T-helper 2 cell treated with Interferon-gamma antibody and Interleukin-4, amounts not matched to agents 5 μg/mL and 100 μg/mL, for 36 hours (primary cell): ENCODE measurements around the gene SULT1C4.

Experiments
- DNase-seq: peaks from one replicate; pipeline ENCODE4 v3.0.0; 2021; ENCODE audit warnings: low spot score
- H3K27ac Mint-ChIP-seq: one replicate; pipeline ENCODE4 v1.8.0; 2021; ENCODE audit warnings: mild to moderate bottlenecking, mixed read lengths
- H3K27me3 Mint-ChIP-seq: one replicate; pipeline ENCODE4 v1.8.0; 2021; ENCODE audit warnings: low read depth, mixed read lengths
- H3K36me3 Mint-ChIP-seq: one replicate; pipeline ENCODE4 v1.8.0; 2021; ENCODE audit warnings: low read depth, mixed read lengths
- H3K4me1 Mint-ChIP-seq: one replicate; pipeline ENCODE4 v1.8.0; 2021; ENCODE audit warnings: low read depth, mixed read lengths
- H3K4me3 Mint-ChIP-seq: one replicate; pipeline ENCODE4 v1.8.0; 2022; ENCODE audit warnings: mild to moderate bottlenecking, moderate library complexity, mixed read lengths
- H3K9me3 Mint-ChIP-seq: one replicate; pipeline ENCODE4 v1.8.0; 2021; ENCODE audit warnings: mixed read lengths

The SULT1C4 gene

DNA sequence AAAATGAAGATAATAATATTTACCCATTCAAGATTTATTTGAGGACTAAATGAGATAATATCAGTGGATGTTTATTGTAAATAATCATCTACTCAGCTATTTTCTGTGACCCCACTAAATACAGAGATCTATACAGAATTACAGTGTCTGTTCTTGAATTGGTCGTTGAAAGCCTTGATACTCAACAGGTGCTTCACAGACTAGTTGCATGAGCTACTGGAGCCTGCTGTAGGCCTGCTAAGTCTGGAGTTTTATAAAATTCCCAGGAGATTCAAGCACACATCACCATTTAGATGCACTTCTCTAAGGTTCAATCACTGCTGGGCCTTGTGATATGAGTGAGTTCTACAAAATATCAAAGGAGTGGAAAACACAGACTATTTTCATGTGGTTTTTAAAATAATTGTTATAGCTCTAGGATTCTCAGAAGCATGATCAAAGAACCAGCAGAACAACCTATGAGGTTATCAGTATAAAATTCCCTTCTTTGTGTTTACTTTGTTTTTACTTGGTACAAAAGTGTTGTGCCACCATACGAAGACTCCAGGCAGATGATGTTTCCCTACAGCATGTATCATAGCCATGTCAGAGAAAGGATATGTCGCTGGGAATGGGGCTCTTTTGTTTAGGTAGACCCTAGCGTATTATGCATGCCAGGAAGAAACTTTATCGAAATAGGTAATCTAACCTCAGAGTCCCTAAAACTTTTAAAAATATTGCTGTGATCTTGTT, 7.1 kb downstream of the SULT1C4 start:
- H3K9me3 Mint-ChIP-seq: no peaks in the 10 kb centered on the region
- H3K36me3 Mint-ChIP-seq: no peaks in the 10 kb centered on the region
- no peak for DNase-seq
- H3K27ac Mint-ChIP-seq: no peak overlapping the region
- no peaks in the 10 kb centered on the region for H3K4me1 Mint-ChIP-seq
- no peak overlapping the region for H3K4me3 Mint-ChIP-seq
- peaks cover 7% of the 10 kb centered on the region for H3K27me3 Mint-ChIP-seq

DNA sequence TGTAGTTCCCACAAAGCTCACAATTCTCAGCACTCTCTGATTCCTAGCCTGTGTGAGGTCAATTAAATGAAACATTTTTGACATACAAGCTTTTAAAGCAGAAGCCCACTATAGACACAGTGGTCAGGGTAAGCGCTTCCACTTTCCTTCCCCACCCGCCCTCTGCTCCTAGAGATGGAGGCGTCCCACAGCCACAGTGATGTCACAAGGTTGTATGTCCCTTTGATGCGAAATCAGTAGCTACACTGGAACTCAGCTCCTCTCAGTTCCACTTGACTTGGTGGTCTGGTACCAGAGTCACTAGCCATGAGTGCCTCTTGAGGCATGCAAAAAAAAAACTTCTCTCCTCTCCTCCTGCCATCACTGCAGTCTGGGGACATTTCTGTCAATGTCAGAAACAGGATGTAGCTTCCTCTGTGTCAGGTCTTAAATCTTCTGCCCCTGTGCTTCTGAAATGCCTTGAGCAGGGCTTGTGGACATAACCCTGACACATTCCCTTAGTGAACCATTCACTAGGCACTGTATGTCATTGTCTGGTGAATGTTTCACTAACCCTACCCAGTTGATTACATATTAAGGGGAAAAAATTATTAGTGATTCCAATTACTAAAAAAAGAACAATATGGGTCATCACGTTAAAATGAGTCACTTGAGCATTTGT, 7.8 kb downstream of the SULT1C4 start:
- Mint-ChIP-seq H3K9me3 (peaks cover 2% of the 10 kb centered on the region), H3K4me1 (no peaks in the 10 kb centered on the region), H3K36me3 (no peaks in the 10 kb centered on the region), H3K4me3 (no peak overlapping the region), H3K27me3 (peaks cover 7% of the 10 kb centered on the region), H3K27ac (no peak overlapping the region)
- no peak for DNase-seq

DNA sequence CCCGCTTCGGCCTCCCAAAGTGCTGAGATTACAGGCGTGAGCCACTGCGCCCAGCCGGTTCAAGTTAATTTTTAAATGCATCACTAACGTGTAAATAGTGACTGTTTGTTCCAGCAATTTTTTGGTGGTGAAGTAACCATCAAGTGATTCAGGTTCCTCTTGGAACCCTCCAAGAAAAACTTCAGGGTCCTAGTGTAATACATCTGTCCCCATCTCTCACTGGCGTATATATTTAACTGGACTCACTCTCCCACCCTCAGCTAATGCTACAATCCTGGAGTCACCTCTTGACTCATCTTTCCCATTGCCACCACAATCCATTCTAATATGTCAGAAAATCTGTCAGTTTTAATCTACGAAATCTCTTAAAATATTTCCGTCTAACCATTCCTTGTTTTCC, 10.3 kb downstream of the SULT1C4 start:
- Mint-ChIP-seq H3K36me3 (no peaks in the 10 kb centered on the region), H3K4me3 (no peak overlapping the region), H3K27me3 (peaks cover 5% of the 10 kb centered on the region), H3K27ac (no peak overlapping the region), H3K4me1 (no peaks in the 10 kb centered on the region), H3K9me3 (peaks cover 7% of the 10 kb centered on the region)
- DNase-seq: no peak

DNA sequence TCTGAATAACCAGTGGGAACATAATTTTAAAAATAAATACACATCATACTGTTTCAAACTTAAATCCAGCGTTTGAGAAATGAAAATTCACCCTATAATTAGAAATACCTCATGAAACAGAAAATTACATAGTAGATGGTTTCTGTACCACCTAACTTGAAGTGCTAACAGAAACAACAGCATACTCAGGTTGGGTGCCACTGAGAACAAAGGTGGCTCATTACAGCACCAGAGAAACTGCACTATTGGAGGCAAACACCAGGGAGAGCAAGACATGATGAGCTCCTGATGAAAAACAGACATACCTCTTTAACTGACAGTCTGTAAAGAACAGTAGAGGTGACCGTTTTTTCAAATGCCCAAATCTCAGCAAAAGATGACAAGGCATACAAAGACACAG, 12.6 kb downstream of the SULT1C4 start:
- DNase-seq: no peak
- H3K4me3 Mint-ChIP-seq: no peak overlapping the region
- peaks cover 10% of the 10 kb centered on the region for H3K9me3 Mint-ChIP-seq
- H3K27me3 Mint-ChIP-seq: peaks cover 3% of the 10 kb centered on the region
- no peaks in the 10 kb centered on the region for H3K4me1 Mint-ChIP-seq
- H3K36me3 Mint-ChIP-seq: no peaks in the 10 kb centered on the region
- no peak overlapping the region for H3K27ac Mint-ChIP-seq

DNA sequence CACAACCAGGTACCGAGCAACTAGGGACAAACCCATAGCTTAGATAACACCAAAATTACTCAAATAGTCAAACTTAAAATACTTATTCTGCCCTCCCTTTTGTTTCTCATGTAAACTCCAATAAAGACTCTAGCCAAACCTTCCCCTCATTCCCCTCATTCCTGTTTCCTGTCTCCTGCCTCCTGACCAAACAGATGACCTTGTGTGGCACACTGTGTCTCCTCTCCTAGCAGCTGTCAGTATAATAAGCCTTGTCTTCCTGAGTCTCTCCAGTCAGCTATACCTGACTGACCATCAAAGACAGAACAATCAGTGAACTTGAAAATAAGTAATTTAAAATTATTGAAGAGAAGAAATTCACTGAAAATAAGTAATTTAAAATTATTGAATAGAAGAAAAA, 14.3 kb downstream of the SULT1C4 start:
- no peak for DNase-seq
- H3K4me1 Mint-ChIP-seq: no peaks in the 10 kb centered on the region
- peaks cover 3% of the 10 kb centered on the region for H3K27me3 Mint-ChIP-seq
- H3K9me3 Mint-ChIP-seq: peaks cover 10% of the 10 kb centered on the region
- H3K36me3 Mint-ChIP-seq: no peaks in the 10 kb centered on the region
- no peak overlapping the region for H3K27ac Mint-ChIP-seq
- no peak overlapping the region for H3K4me3 Mint-ChIP-seq

DNA sequence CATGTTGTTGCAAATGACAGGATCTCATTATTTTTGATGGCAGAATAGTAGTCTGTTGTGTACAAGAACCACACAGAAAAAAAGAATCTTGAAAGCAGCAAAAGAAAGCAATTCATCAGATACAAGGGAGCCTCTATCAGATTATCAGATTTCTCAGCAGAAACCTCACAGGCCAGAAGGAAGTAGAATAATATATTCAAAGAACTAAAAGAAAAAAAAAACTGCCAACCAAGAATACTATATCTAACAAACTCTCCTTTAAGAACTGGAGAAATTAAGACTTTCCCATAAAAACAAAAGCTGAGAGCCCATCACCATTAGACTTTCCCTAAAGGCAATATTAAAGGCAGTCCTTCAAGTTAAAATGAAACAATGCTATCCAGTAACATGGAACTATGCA, 15.4 kb downstream of the SULT1C4 start:
- no peak overlapping the region for H3K4me3 Mint-ChIP-seq
- H3K36me3 Mint-ChIP-seq: no peaks in the 10 kb centered on the region
- peaks cover 3% of the 10 kb centered on the region for H3K27me3 Mint-ChIP-seq
- no peak overlapping the region for H3K27ac Mint-ChIP-seq
- peaks cover 13% of the 10 kb centered on the region for H3K9me3 Mint-ChIP-seq
- H3K4me1 Mint-ChIP-seq: no peaks in the 10 kb centered on the region
- no peak for DNase-seq

DNA sequence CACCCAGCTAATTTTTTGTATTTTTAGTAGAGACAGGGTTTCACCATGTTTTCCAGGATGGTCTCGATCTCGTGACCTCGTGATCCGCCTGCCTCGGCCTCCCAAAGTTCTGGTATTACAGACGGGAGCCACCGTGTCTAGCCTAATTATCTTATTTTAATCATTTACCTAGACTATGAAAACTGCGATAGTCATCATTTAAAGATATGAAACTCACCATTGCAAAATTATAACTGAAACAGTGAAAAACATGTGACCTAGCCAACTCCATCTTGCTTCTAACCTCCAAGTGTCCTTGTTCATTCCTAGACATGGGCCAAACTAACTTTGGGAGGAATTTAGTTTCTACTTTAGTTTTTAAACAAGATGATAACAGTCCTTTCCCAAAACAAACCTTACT, 17.4 kb downstream of the SULT1C4 start:
- H3K36me3 Mint-ChIP-seq: no peaks in the 10 kb centered on the region
- DNase-seq: no peak
- no peaks in the 10 kb centered on the region for H3K4me1 Mint-ChIP-seq
- peaks cover 22% of the 10 kb centered on the region for H3K9me3 Mint-ChIP-seq
- H3K4me3 Mint-ChIP-seq: no peak overlapping the region
- H3K27ac Mint-ChIP-seq: no peak overlapping the region
- H3K27me3 Mint-ChIP-seq: peaks cover 2% of the 10 kb centered on the region

DNA sequence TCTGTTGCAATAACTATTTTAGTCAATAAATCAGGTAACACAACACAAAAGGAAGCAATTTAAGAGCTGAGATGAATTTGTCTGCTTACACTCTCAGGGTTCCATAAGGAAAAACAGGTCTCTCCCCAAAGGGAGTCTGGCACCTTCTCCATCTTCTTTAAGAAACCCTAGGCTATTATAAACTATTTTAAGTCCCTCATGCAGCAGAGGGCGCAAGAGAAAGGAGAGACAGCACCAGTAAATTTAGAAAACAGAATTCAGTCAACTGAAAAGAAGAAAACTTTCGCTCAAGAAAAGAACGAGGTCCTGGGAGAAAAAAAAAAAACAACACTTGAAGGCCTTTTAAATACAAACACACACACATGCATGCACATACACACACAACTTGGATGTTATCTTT, 19.1 kb downstream of the SULT1C4 start:
- H3K4me3 Mint-ChIP-seq: no peak overlapping the region
- H3K9me3 Mint-ChIP-seq: peaks cover 23% of the 10 kb centered on the region
- DNase-seq: no peak
- H3K27me3 Mint-ChIP-seq: peaks cover 2% of the 10 kb centered on the region
- H3K36me3 Mint-ChIP-seq: no peaks in the 10 kb centered on the region
- no peaks in the 10 kb centered on the region for H3K4me1 Mint-ChIP-seq
- no peak overlapping the region for H3K27ac Mint-ChIP-seq

DNA sequence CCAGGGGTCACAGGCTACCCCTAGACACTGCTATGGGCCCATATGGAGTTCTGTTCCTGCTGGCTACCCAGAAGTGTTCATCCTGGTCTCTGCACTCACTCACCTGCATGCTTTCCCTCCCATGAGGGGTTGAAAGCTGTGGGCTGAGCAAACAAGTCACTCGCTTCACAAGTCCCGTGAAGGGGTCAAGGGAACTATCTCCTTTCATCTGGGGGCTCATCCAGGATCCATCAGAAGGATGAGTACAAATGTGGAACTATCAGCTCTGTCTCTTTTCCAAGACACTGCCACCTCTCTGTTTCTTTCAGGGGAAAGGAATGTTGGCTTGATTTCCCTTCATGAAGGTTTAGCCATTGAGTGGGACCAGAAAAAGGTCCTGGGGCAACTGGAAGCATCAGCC, 21.7 kb downstream of the SULT1C4 start:
- Mint-ChIP-seq H3K36me3 (no peaks in the 10 kb centered on the region), H3K27me3 (peaks cover under 1% of the 10 kb centered on the region), H3K27ac (no peak overlapping the region), H3K4me3 (no peak overlapping the region), H3K4me1 (no peaks in the 10 kb centered on the region), H3K9me3 (peaks cover 18% of the 10 kb centered on the region)
- DNase-seq: no peak

DNA sequence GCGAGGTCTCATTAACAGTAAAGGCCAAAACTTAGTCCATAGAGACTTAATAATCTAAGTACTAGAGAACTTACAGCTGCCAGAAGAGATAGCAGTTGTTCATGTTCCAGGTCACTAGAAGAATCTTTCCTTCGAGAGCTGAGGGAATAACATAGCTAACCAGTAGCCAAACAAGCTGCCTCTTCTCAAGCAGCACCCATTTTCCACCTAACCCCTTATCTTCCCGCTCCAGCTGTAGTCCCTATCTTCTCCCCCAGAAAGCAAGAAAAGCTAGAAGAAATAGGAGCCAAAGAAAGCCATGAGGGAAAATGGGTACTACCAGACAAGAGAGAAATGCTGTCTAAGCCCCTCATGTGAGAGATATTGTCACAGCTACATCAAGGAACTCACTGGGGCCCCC, 24.0 kb downstream of the SULT1C4 start:
- Mint-ChIP-seq H3K9me3 (peaks cover 33% of the 10 kb centered on the region), H3K27ac (no peak overlapping the region), H3K36me3 (no peaks in the 10 kb centered on the region), H3K4me1 (no peaks in the 10 kb centered on the region), H3K4me3 (no peak overlapping the region), H3K27me3 (peaks cover 4% of the 10 kb centered on the region)
- no peak for DNase-seq

DNA sequence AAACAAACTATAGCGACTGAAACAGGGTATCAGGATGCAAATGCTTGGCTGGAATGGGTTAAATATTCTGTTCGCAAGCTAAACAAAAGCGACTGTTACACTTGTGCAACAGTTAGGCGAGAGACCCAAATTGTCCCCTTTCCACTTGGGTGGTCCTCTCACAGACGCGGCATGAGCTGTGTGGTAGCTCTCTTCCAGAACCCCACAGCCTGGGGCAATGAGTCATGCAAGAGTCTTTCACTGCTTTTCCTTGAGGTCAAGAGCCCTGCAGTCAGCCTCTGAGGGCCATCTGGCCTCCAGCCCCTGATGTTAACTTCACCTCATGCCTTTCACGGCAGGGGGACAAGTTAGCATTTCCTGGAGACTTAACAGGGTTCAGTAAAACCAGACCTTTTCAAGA, 25.7 kb downstream of the SULT1C4 start:
- no peak overlapping the region for H3K4me3 Mint-ChIP-seq
- H3K36me3 Mint-ChIP-seq: no peaks in the 10 kb centered on the region
- no peak overlapping the region for H3K27ac Mint-ChIP-seq
- H3K27me3 Mint-ChIP-seq: peaks cover 4% of the 10 kb centered on the region
- no peaks in the 10 kb centered on the region for H3K4me1 Mint-ChIP-seq
- DNase-seq: no peak
- H3K9me3 Mint-ChIP-seq: peaks cover 27% of the 10 kb centered on the region

DNA sequence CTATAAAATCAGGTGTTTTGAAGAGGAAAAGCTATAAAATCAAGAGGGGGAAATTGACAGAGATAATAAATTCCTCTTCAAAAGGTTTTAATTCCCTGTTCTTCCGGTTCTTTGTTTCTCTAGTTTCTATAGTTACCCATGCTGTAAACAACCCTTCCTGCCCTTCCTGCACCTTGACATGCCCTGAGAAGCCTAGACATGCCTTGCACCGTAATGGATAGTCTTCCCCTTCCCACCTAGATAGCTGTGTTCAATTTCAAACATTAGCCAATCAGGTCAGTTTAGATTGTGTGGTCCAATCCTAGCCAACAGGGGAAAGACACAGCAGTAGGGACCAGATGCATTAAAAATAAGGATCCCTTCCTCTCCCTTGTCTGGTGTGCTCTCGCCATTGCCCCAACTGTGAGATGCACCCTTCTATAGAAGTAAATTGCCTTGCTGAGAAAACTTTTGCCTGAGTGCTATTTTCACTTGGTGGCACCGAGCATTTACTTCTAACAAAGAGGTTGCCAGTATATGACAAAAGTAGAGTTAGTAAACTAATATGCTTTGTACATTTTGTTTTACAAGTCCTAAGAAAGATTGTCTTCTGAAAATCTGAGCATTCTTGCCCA, 27.1 kb downstream of the SULT1C4 start:
- H3K4me1 Mint-ChIP-seq: no peaks in the 10 kb centered on the region
- DNase-seq: no peak
- peaks cover 23% of the 10 kb centered on the region for H3K9me3 Mint-ChIP-seq
- no peak overlapping the region for H3K4me3 Mint-ChIP-seq
- no peaks in the 10 kb centered on the region for H3K36me3 Mint-ChIP-seq
- H3K27me3 Mint-ChIP-seq: peaks cover 4% of the 10 kb centered on the region
- H3K27ac Mint-ChIP-seq: no peak overlapping the region

DNA sequence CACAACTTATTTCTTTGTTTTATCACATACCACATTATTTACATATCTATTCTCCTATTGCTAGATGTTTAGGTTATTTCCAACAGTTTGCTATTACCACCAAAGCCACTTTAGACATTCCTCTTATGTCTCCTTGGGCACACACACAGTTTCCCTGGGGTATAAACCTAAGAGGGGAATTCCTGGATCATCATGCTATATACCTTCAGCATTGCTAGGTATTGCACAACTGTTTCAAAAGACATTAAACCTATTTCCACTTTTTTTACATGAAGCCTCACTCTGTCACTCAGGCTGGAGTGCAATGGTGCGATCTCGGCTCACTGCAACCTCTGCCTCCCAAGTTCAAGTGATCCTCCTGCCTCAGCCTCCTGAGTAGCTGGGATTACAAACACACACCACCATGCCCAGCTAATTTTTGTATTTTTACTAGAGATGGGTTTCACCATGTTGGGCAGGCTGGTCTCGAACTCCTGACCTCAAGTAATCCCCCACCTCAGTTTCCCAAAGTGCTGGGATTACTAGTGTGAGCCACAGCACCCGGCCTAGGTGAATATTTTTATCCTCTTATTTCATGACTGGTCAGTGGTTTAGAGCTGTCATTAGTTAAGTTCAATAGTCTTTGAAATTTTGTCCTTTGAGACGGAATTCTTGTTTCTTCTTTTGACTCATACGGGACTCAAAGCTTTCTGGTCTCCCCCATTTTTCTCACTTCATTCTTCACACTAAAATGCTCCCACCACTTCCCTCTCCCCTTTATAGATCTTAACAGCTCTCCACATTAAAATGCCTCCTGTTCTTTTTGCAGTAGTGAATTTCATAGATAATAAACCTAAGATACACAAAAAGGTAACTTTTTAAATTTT, 30.3 kb downstream of the SULT1C4 start:
- H3K27ac Mint-ChIP-seq: no peak overlapping the region
- DNase-seq: no peak
- H3K4me3 Mint-ChIP-seq: no peak overlapping the region
- H3K9me3 Mint-ChIP-seq: peaks cover 16% of the 10 kb centered on the region
- no peaks in the 10 kb centered on the region for H3K36me3 Mint-ChIP-seq
- peaks cover 4% of the 10 kb centered on the region for H3K27me3 Mint-ChIP-seq
- H3K4me1 Mint-ChIP-seq: no peaks in the 10 kb centered on the region

DNA sequence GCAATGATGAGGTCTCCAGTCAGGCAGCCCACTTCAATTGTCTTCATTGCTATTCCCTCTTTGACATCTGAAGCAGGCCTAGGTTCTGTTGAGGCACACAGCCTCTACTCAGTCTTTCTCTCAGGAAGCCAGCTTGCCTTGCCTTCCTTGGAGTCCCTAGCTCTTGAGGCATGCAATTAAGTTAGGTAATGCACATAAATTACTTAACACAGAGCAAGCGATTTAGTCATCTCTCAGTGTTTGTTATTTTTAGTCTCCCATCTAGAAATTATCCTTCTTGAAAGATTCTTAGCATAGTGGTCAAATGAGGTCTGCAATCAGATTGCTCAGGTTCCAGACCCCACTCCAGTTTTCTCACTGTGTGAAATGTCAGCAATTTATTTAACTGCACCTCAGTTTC, 32.0 kb downstream of the SULT1C4 start:
- Mint-ChIP-seq H3K4me1 (no peaks in the 10 kb centered on the region), H3K4me3 (no peak overlapping the region), H3K27ac (no peak overlapping the region), H3K36me3 (no peaks in the 10 kb centered on the region), H3K27me3 (peaks cover 2% of the 10 kb centered on the region), H3K9me3 (peaks cover 11% of the 10 kb centered on the region)
- DNase-seq: no peak
